Endothelial cell of umbilical vein (primary cell): ENCODE data around the gene WNT9A. TPM values are rescaled to one million over a fixed set of nuclear protein-coding genes. Genes with fewer than 3 reads are reported as not detected.

Source experiments
- BruUV-seq: library from RNA; stranded (reverse); fragments of 400-500 nt; replicated peaks from 2 replicates; lab custom pipeline; 2021; lab: Mats Ljungman, UMichigan
- CTCF ChIA-PET: fragments of 300-600, 350-600 bp; sonication (Branson Sonifier 250); formaldehyde crosslinking; loops from one replicate; lab custom pipeline; 2021; ENCODE audit warnings: antibody characterized with exemption, inconsistent platforms; lab: Charles Lee
- POLR2A ChIA-PET: fragments of 300-600, 350-600 bp; sonication (Branson Sonifier 250); formaldehyde crosslinking; loops from one replicate; lab custom pipeline; 2021; ENCODE audit warnings: antibody characterized with exemption, inconsistent platforms; lab: Charles Lee
- DNase-seq: peaks from one replicate; pipeline ENCODE4 v3.0.0-alpha.2; 2011; ENCODE audit warnings: low read depth, low spot score
- FAIRE-seq: peaks from 2 replicates; lab custom pipeline; 2011; peaks lifted over from hg19 to GRCh38; lab: Jason Lieb, UNC
- H2AFZ ChIP-seq: 2 replicates; pipeline ENCODE4 v1.6.0; 2012; ENCODE audit warnings: low read depth, low read length, control low read depth, inconsistent platforms
- H3K27ac ChIP-seq: 2 replicates; pipeline ENCODE4 v1.5.1; 2011; ENCODE audit warnings: low read depth, mild to moderate bottlenecking, control low read depth, low read length, moderate library complexity; ENCODE audit not compliant: insufficient read depth
- H3K27me3 ChIP-seq, 2 experiments: 2 replicates each; pipeline versions ENCODE4 v1.6.0 to v1.6.1; 2011; ENCODE audit warnings: low read length in 2 of 2, mixed read lengths in 1 of 2; ENCODE audit not compliant: control insufficient read depth in 2 of 2, insufficient read depth in 2 of 2
- H3K36me3 ChIP-seq, 2 experiments: 2 replicates in 1 of 2; 3 replicates in 1 of 2; pipeline ENCODE4 v1.5.1; 2011; ENCODE audit warnings: low read length in 2 of 2, mild to moderate bottlenecking in 1 of 2, moderate library complexity in 1 of 2; ENCODE audit not compliant: control insufficient read depth in 2 of 2, insufficient read depth in 2 of 2; ENCODE audit errors: extremely low read depth in 1 of 2
- H3K4me1 ChIP-seq: 3 replicates; pipeline ENCODE4 v1.5.1; 2011; ENCODE audit warnings: mild to moderate bottlenecking, low read length; ENCODE audit not compliant: control insufficient read depth, insufficient read depth; ENCODE audit errors: extremely low read depth
- H3K4me2 ChIP-seq: 2 replicates; pipeline ENCODE4 v1.6.1; 2011; ENCODE audit warnings: low read length, control low read depth, mixed read lengths; ENCODE audit not compliant: insufficient read depth
- H3K4me3 ChIP-seq, 3 experiments: fragments of 200-600 bp in 1 of 3; sonication (generic), shearing (Covaris generic) in 1 of 3; replicated peaks in 1 of 3; 2 replicates each; pipeline ENCODE4 v1.5.1; 2011 to 2016; ENCODE audit warnings: control low read depth in 3 of 3, low read length in 3 of 3, mild to moderate bottlenecking in 2 of 3, inconsistent platforms in 1 of 3, low read depth in 1 of 3, moderate library complexity in 1 of 3; ENCODE audit not compliant: insufficient read depth in 1 of 3
- H3K79me2 ChIP-seq: 2 replicates; pipeline ENCODE4 v1.6.0; 2012; ENCODE audit warnings: low read length, inconsistent platforms; ENCODE audit not compliant: control insufficient read depth, insufficient read depth
- H3K9ac ChIP-seq: replicated peaks from 2 replicates; pipeline ENCODE3; 2011; ENCODE audit warnings: low read length, control low read depth; ENCODE audit not compliant: insufficient read depth; ENCODE audit errors: extremely low read depth
- H3K9me1 ChIP-seq: replicated peaks from 3 replicates; pipeline ENCODE4 v1.6.0; 2011; ENCODE audit warnings: mild to moderate bottlenecking, low read length; ENCODE audit not compliant: control insufficient read depth, insufficient read depth; ENCODE audit errors: extremely low read depth
- H3K9me3 ChIP-seq: replicated peaks from 2 replicates; pipeline ENCODE4 v1.5.1; 2012; ENCODE audit warnings: low read length, inconsistent platforms; ENCODE audit not compliant: control insufficient read depth, insufficient read depth
- H4K20me1 ChIP-seq: replicated peaks from 2 replicates; pipeline ENCODE3; 2011; ENCODE audit warnings: mild to moderate bottlenecking, low read length; ENCODE audit not compliant: control insufficient read depth, insufficient read depth; ENCODE audit errors: extremely low read depth
- EZH2 ChIP-seq: IDR thresholded peaks from 2 replicates; pipeline ENCODE4 v1.6.1; 2012; ENCODE audit warnings: borderline replicate concordance, low read depth, mild to moderate bottlenecking, moderate library complexity, low read length, inconsistent platforms; ENCODE audit not compliant: severe bottlenecking
- GATA2 ChIP-seq: IDR thresholded peaks from 2 replicates; pipeline ENCODE4 v1.7.0; 2011; ENCODE audit warnings: low read depth, mild to moderate bottlenecking, moderate library complexity, mixed read lengths, low read length; ENCODE audit not compliant: insufficient read length, insufficient read depth
- JUN ChIP-seq: IDR thresholded peaks from 2 replicates; pipeline ENCODE4 v1.6.1; 2011; ENCODE audit warnings: borderline replicate concordance, low read depth; ENCODE audit not compliant: insufficient read length, insufficient read depth
- MYC ChIP-seq: IDR thresholded peaks from one replicate; pipeline ENCODE4 v1.6.1; 2011; ENCODE audit warnings: mild to moderate bottlenecking, low read depth, low read length
- POLR2A ChIP-seq: IDR thresholded peaks from 2 replicates; pipeline ENCODE4 v1.6.1; 2012; ENCODE audit warnings: low read depth, mild to moderate bottlenecking, control low read depth, low read length
- POLR2AphosphoS5 ChIP-seq: IDR thresholded peaks from 2 replicates; pipeline ENCODE4 v1.6.1; 2012; ENCODE audit warnings: low read depth, mild to moderate bottlenecking, control low read depth, low read length, moderate library complexity; ENCODE audit not compliant: insufficient read depth
- dilution Hi-C: fragments of 300-500 bp; cut with MboI; formaldehyde crosslinking; loops from one replicate; pipeline ENCODE4 v1.15.0; 2019; ENCODE audit warnings: low sequenced_read_pairs; ENCODE audit not compliant: extremely low pct_ligation_motif_present
- intact Hi-C: fragments of 100-400 bp; cut with micrococcal nuclease; formaldehyde crosslinking; loops from one replicate; pipeline ENCODE4 v1.10.0; 2022
- polyA plus RNA-seq, 4 experiments: library from polyadenylated mRNA; depleted of rRNA in 3 of 4; stranded (reverse) in 3 of 4; unstranded in 1 of 4; fragments of >200 nt; gene quantifications; 2 replicates each; pipeline versions ENCODE4 v1.2.1 to v1.2.3, GENCODE V29; 2011 to 2012; ENCODE audit warnings: missing spikeins in 1 of 4
- total RNA-seq: library from RNA; stranded (reverse); gene quantifications from 2 replicates; pipeline ENCODE4 v1.2.3, GENCODE V29; 2021
- TF ChIP-seq, protein P1 (sequence below): IDR thresholded peaks from 2 replicates; pipeline ENCODE4 v1.6.1; 2011; ENCODE audit not compliant: insufficient read depth, insufficient read length

WNT9A gene
- total and polyA plus RNA-seq, 2 donors (not counting 3 experiments of a cell fraction or from before 2014, with no cell fraction given): 5.4 to 6.2 TPM

DNA sequence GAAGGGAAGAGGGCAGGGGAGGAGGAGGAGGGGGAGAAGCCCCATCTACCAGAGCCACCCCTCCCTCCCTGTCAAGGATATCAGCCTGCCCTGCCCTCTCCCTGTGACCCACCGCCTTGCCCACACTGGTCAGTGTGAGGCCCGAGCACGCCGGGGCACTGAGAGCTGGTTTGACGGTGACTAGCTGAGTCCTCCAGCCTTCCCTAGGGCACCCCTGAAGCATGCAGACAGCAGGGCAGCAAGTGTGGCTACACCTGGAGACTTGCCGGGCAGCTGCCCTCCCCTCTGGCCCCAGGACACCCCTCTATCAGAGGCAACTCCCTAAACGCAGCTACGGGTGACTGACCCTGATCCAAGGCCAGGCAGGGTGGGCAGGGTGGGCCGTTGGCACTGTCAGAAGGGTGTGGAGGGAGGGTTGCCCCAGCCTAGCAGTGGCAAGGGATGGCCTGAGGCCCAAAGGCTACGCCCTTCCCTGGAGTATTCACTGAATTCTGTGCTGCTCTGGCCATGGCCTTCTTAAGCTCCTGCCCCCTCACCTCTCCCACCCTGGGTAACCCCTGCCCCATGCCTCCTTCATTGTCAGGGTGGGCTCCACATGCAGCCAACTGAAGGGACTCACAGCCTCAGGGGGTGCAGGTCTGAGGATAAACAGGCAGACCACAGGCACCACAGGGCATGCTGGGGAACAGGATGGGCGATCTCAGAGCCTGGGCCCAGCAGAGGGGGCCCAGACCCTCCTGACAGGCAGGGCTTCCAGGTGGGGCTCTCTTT, 19.6 kb downstream of the WNT9A start:
- no peak for DNase-seq
- no peak overlapping the region for H2AFZ ChIP-seq
- no TSS peak for BruUV-seq
- CTCF ChIA-PET: interaction anchor here (0.7 kb wide), 1 partner anchor 62 kb away, joined by 3 read pairs; no protein-coding TSS in a partner anchor
- TF ChIP-seq JUN (no peak), EZH2 (no peak), POLR2A (no peak), MYC (no peak), GATA2 (no peak), POLR2AphosphoS5 (no peak)
- TF ChIP-seq, protein P1, sequence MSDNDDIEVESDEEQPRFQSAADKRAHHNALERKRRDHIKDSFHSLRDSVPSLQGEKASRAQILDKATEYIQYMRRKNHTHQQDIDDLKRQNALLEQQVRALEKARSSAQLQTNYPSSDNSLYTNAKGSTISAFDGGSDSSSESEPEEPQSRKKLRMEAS: no peak
- H3K4me3 ChIP-seq: no peak overlapping the region
- H3K36me3 ChIP-seq: no peaks in the 10 kb centered on the region
- intact Hi-C loops: no loop called here
- no peaks in the 10 kb centered on the region for H3K27me3 ChIP-seq
- H3K9me1 ChIP-seq: no peaks in the 10 kb centered on the region
- H3K79me2 ChIP-seq: no peaks in the 10 kb centered on the region
- H4K20me1 ChIP-seq: no peaks in the 10 kb centered on the region
- POLR2A ChIA-PET: no interaction called here
- H3K27ac ChIP-seq: no peak overlapping the region
- FAIRE-seq: no peak
- dilution Hi-C loops: no loop called here
- no peak overlapping the region for H3K9ac ChIP-seq
- no peak overlapping the region for H3K4me2 ChIP-seq
- no peaks in the 10 kb centered on the region for H3K4me1 ChIP-seq
- H3K9me3 ChIP-seq: no peaks in the 10 kb centered on the region
